Esophagus muscularis mucosa (tissue), 4 donors: ENCODE data around the gene KRT28.

Experiments
- EP300 ChIP-seq: sonication (generic); formaldehyde crosslinking; IDR thresholded peaks from one replicate; pipeline ENCODE4 v1.6.1; 2017; ENCODE audit warnings: antibody characterized with exemption
- POLR2A ChIP-seq: fragments of 450-650 bp; IDR thresholded peaks from one replicate; pipeline ENCODE4 v1.6.1; 2017; ENCODE audit warnings: antibody characterized with exemption, moderate library complexity, mild to moderate bottlenecking, low read depth
- POLR2AphosphoS5 ChIP-seq, 2 donors: sonication (generic); formaldehyde crosslinking; IDR thresholded peaks; one replicate each; pipeline ENCODE4 v1.6.1; 2017; ENCODE audit warnings: antibody characterized with exemption in 2 of 2
- TF ChIP-seq, protein P1 (sequence below), 3 experiments: fragments of 200-600 bp in 2 of 3; fragments of 450-650 bp in 1 of 3; sonication (generic) in 2 of 3; IDR thresholded peaks; one replicate each; pipeline ENCODE4 v1.5.1; 2017 to 2019; ENCODE audit warnings: antibody characterized with exemption in 3 of 3, mild to moderate bottlenecking in 2 of 3, moderate library complexity in 1 of 3

DNA sequence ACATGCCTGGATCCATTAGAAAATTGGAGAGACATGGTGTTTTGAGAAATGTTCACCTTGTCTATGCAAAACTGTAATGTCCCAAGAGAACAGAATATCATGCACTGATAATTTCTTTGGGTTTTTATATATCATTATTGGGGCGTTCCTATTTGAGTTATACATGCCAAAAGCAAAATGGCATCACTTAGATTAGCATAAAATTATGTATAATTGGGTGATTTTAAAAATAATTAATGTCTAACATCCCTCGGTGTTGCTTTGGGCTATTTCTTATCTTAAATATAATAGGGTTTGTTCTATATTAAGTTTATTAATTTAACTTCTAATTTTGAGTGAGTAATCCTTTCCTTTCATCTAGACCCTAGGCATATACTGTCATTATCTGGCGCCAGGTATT lies at the start of gene KRT28:
- TF ChIP-seq, protein P1, sequence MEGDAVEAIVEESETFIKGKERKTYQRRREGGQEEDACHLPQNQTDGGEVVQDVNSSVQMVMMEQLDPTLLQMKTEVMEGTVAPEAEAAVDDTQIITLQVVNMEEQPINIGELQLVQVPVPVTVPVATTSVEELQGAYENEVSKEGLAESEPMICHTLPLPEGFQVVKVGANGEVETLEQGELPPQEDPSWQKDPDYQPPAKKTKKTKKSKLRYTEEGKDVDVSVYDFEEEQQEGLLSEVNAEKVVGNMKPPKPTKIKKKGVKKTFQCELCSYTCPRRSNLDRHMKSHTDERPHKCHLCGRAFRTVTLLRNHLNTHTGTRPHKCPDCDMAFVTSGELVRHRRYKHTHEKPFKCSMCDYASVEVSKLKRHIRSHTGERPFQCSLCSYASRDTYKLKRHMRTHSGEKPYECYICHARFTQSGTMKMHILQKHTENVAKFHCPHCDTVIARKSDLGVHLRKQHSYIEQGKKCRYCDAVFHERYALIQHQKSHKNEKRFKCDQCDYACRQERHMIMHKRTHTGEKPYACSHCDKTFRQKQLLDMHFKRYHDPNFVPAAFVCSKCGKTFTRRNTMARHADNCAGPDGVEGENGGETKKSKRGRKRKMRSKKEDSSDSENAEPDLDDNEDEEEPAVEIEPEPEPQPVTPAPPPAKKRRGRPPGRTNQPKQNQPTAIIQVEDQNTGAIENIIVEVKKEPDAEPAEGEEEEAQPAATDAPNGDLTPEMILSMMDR (IDR thresholded peaks at IDR 0.05), result no peak
- no peak for TF ChIP-seq POLR2AphosphoS5 (IDR thresholded peaks at IDR 0.05)
- TF ChIP-seq POLR2A, result no peak
- TF ChIP-seq EP300, result no peak
